H1 (cell line): ENCODE results near the gene ZNF550. TPM values are rescaled to one million over a fixed set of nuclear protein-coding genes. Genes with fewer than 3 reads are reported as not detected.

Experiments
- CTCF ChIA-PET: fragments of 300-600 bp; sonication (Branson Sonifier 250); formaldehyde crosslinking; loops from one replicate; lab custom pipeline; 2021; ENCODE audit not compliant: partially characterized antibody; lab: Charles Lee
- POLR2A ChIA-PET: fragments of 300-600 bp; sonication (Branson Sonifier 250); formaldehyde crosslinking; loops from one replicate; lab custom pipeline; 2021; ENCODE audit warnings: inconsistent platforms; ENCODE audit not compliant: partially characterized antibody; lab: Charles Lee
- DNase-seq, 2 experiments: peaks; one replicate each; pipeline versions ENCODE4 v3.0.0 to v3.0.0-alpha.2; 2010 to 2022; ENCODE audit warnings: low spot score in 2 of 2, low read depth in 1 of 2, mixed read lengths in 1 of 2
- FAIRE-seq: peaks from 2 replicates; lab custom pipeline; 2011; peaks lifted over from hg19 to GRCh38; lab: Jason Lieb, UNC
- H2AFZ ChIP-seq: 2 replicates; pipeline ENCODE4 v1.8.1; 2012; ENCODE audit warnings: low read length, inconsistent platforms
- H2AK5ac ChIP-seq: 2 replicates; pipeline ENCODE4 v1.6.1; 2013; ENCODE audit warnings: low read depth, low read length
- H2BK120ac ChIP-seq: replicated peaks from 2 replicates; pipeline ENCODE3; 2013; ENCODE audit warnings: low read depth, low read length, inconsistent platforms
- H2BK12ac ChIP-seq: 2 replicates; pipeline ENCODE4 v1.6.1; 2013; ENCODE audit warnings: low read depth, low read length
- H2BK15ac ChIP-seq: 2 replicates; pipeline ENCODE4 v1.6.1; 2013; ENCODE audit warnings: low read length
- H2BK20ac ChIP-seq: 2 replicates; pipeline ENCODE4 v1.6.1; 2013; ENCODE audit warnings: low read length
- H2BK5ac ChIP-seq: 2 replicates; pipeline ENCODE4 v1.6.1; 2013; ENCODE audit warnings: low read depth, low read length
- H3K14ac ChIP-seq: 2 replicates; pipeline ENCODE4 v1.6.1; 2013; ENCODE audit warnings: inconsistent platforms; ENCODE audit not compliant: insufficient read length
- H3K18ac ChIP-seq: 2 replicates; pipeline ENCODE4 v1.6.1; 2013; ENCODE audit warnings: low read length; ENCODE audit errors: extremely low read depth
- H3K23ac ChIP-seq: 2 replicates; pipeline ENCODE4 v1.6.1; 2013; ENCODE audit warnings: inconsistent platforms; ENCODE audit not compliant: insufficient read length
- H3K23me2 ChIP-seq: 2 replicates; pipeline ENCODE4 v1.6.1; 2013; ENCODE audit warnings: low read depth, low read length
- H3K27ac ChIP-seq: 2 replicates; pipeline ENCODE4 v1.6.1; 2011; ENCODE audit warnings: low read depth, low read length, inconsistent platforms
- H3K27me3 ChIP-seq, 4 experiments: replicated peaks in 1 of 4; 1 replicate in 1 of 4; 2 replicates in 3 of 4; pipeline versions ENCODE4 v1.6.1 to v1.8.1; 2011 to 2013; ENCODE audit warnings: low read length in 3 of 4, mild to moderate bottlenecking in 3 of 4, inconsistent platforms in 2 of 4, mixed read lengths in 2 of 4, moderate library complexity in 1 of 4; ENCODE audit not compliant: control insufficient read depth in 3 of 4, insufficient read depth in 3 of 4; ENCODE audit errors: extremely low read depth in 1 of 4
- H3K36me3 ChIP-seq, 4 experiments: 2 replicates each; pipeline versions ENCODE4 v1.6.1 to v1.8.1; 2011 to 2013; ENCODE audit warnings: mild to moderate bottlenecking in 4 of 4, low read length in 3 of 4, moderate library complexity in 2 of 4, control low read depth in 1 of 4, inconsistent platforms in 1 of 4; ENCODE audit not compliant: insufficient read depth in 4 of 4, control insufficient read depth in 2 of 4
- H3K4ac ChIP-seq: replicated peaks from 2 replicates; pipeline ENCODE3; 2013; ENCODE audit warnings: low read length, low read depth, mixed read lengths, inconsistent platforms; ENCODE audit not compliant: insufficient read length
- H3K4me1 ChIP-seq, 4 experiments: replicated peaks in 1 of 4; 1 replicate in 1 of 4; 2 replicates in 3 of 4; pipeline versions ENCODE4 v1.6.1 to v1.8.1; 2011 to 2013; ENCODE audit warnings: low read length in 3 of 4, inconsistent platforms in 2 of 4, mixed read lengths in 1 of 4; ENCODE audit not compliant: insufficient read depth in 4 of 4, control insufficient read depth in 3 of 4
- H3K4me2 ChIP-seq, 2 experiments: 2 replicates each; pipeline versions ENCODE4 v1.6.1 to v1.8.1; 2011 to 2013; ENCODE audit warnings: low read depth in 2 of 2, low read length in 2 of 2, control low read depth in 1 of 2, inconsistent platforms in 1 of 2, mild to moderate bottlenecking in 1 of 2; ENCODE audit not compliant: insufficient read depth in 1 of 2
- H3K4me3 ChIP-seq, 4 experiments: fragments of 200-600, 300-600 bp in 1 of 4; sonication (generic), shearing (Covaris generic), sonication (Bioruptor Twin) in 1 of 4; 2 replicates each; pipeline versions ENCODE4 v1.5.1 to v1.8.1; 2011 to 2016; ENCODE audit warnings: low read length in 4 of 4, low read depth in 3 of 4, control low read depth in 2 of 4, inconsistent platforms in 2 of 4, mild to moderate bottlenecking in 2 of 4, mixed read lengths in 1 of 4, moderate library complexity in 1 of 4; ENCODE audit not compliant: insufficient read depth in 2 of 4; ENCODE audit errors: extremely low read depth in 1 of 4
- H3K56ac ChIP-seq: replicated peaks from 2 replicates; pipeline ENCODE3; 2013; ENCODE audit warnings: low read depth, mild to moderate bottlenecking, mixed read lengths, low read length, inconsistent platforms; ENCODE audit not compliant: insufficient read length
- H3K79me1 ChIP-seq: 2 replicates; pipeline ENCODE4 v1.6.1; 2013; ENCODE audit warnings: low read depth, low read length, control low read depth
- H3K79me2 ChIP-seq, 2 experiments: 2 replicates each; pipeline versions ENCODE4 v1.6.1 to v1.8.1; 2012 to 2013; ENCODE audit warnings: low read length in 2 of 2, mild to moderate bottlenecking in 2 of 2, inconsistent platforms in 1 of 2; ENCODE audit not compliant: insufficient read depth in 2 of 2, control insufficient read depth in 1 of 2
- H3K9ac ChIP-seq, 4 experiments: replicated peaks in 1 of 4; 1 replicate in 1 of 4; 2 replicates in 3 of 4; pipeline versions ENCODE4 v1.6.1 to v1.8.1; 2011 to 2013; ENCODE audit warnings: low read depth in 3 of 4, low read length in 3 of 4, control low read depth in 2 of 4, mild to moderate bottlenecking in 2 of 4, moderate library complexity in 2 of 4, inconsistent platforms in 1 of 4; ENCODE audit errors: extremely low read depth in 1 of 4
- H3K9me3 ChIP-seq, 2 experiments: 2 replicates each; pipeline versions ENCODE4 v1.6.1 to v1.8.1; 2012 to 2013; ENCODE audit warnings: mild to moderate bottlenecking in 2 of 2, moderate library complexity in 2 of 2, control low read depth in 1 of 2, inconsistent platforms in 1 of 2, low read depth in 1 of 2, low read length in 1 of 2, mixed read lengths in 1 of 2; ENCODE audit not compliant: insufficient read depth in 2 of 2
- H4K20me1 ChIP-seq, 2 experiments: replicated peaks in 1 of 2; 2 replicates each; pipeline versions ENCODE3 to v1.8.1; 2011 to 2013; ENCODE audit warnings: inconsistent platforms in 2 of 2, low read length in 2 of 2, mild to moderate bottlenecking in 1 of 2; ENCODE audit not compliant: insufficient read depth in 2 of 2, control insufficient read depth in 1 of 2
- H4K5ac ChIP-seq: 2 replicates; pipeline ENCODE4 v1.6.1; 2013; ENCODE audit warnings: low read length, low read depth, mixed read lengths, inconsistent platforms; ENCODE audit not compliant: insufficient read length
- H4K8ac ChIP-seq: 2 replicates; pipeline ENCODE4 v1.8.0; 2013; ENCODE audit warnings: mild to moderate bottlenecking, moderate library complexity, low read length, inconsistent platforms; ENCODE audit not compliant: insufficient read depth; ENCODE audit errors: extremely low read depth
- H4K91ac ChIP-seq: replicated peaks from 2 replicates; pipeline ENCODE3; 2013; ENCODE audit warnings: low read length, mixed read lengths, inconsistent platforms; ENCODE audit not compliant: insufficient read length
- BRCA1 ChIP-seq: IDR thresholded peaks from 2 replicates; pipeline ENCODE4 v1.6.1; 2012; ENCODE audit warnings: low read depth, low read length, improper control_type of control experiment
- RAD21 ChIP-seq, 2 experiments: IDR thresholded peaks in 1 of 2; conservative IDR thresholded peaks in 1 of 2; 2 replicates each; pipeline ENCODE4 v1.6.1; 2011; ENCODE audit warnings: low read depth in 2 of 2, low read length in 2 of 2, improper control_type of control experiment in 1 of 2, inconsistent platforms in 1 of 2, mild to moderate bottlenecking in 1 of 2, moderate library complexity in 1 of 2
- YY1 ChIP-seq: IDR thresholded peaks from 2 replicates; pipeline ENCODE4 v1.6.1; 2011; ENCODE audit warnings: low read depth, mild to moderate bottlenecking, low read length
- WGBS, 2 experiments: shearing (Covaris generic) in 1 of 2; methylation state at CpG; one replicate each; pipeline versions ENCODE4 v1.1.6 to v1.1.7; 2013 to 2015; ENCODE audit warnings: low lambda C conversion rate in 2 of 2, mixed read lengths in 2 of 2, inconsistent platforms in 1 of 2, low coverage in 1 of 2, missing lambda C conversion rate in 1 of 2; ENCODE audit not compliant: insufficient replicate concordance in 2 of 2, insufficient coverage in 1 of 2, insufficient read length in 1 of 2; ENCODE audit errors: extremely low coverage in 1 of 2, missing lambda C conversion rate in 1 of 2; 5-methylcytosine and 5-hydroxymethylcytosine counted together
- polyA plus RNA-seq, 7 experiments: library from polyadenylated mRNA; depleted of rRNA in 3 of 7; stranded (reverse) in 5 of 7; unstranded in 2 of 7; fragments of >200 nt in 5 of 7; fragments of 200-250 nt in 2 of 7; gene quantifications; 1 replicate in 5 of 7; 2 replicates in 1 of 7; 4 replicates in 1 of 7; pipeline versions ENCODE4 v1.2.1 to v1.2.3, GENCODE V29; 2011 to 2013; ENCODE audit warnings: missing spikeins in 2 of 7, mixed read lengths in 2 of 7
- total RNA-seq: library from RNA; stranded (reverse); fragmentation: NEBNext Ultra II Directional; extraction: Animal tissue kit (Norgen Biotek cat#: 25700); gene quantifications from 2 replicates; pipeline ENCODE4 v1.2.1, GENCODE V29; 2021

ZNF550 gene
- total and polyA plus RNA-seq, 2 of the 8 experiments (the other 6 are each of a cell fraction or from before 2014, with no cell fraction given), result 4.5 to 10.7 TPM

GRCh38 chr19:57566396-57567265 lies 7.0 kb upstream of the ZNF550 start:
- no peak overlapping the region for H3K18ac ChIP-seq
- H3K79me1 ChIP-seq, result no peaks in the 10 kb centered on the region
- H3K9me3 ChIP-seq, result peaks cover 69 to 90% of the 10 kb centered on the region in 2 experiments
- H2BK20ac ChIP-seq, result no peak overlapping the region
- FAIRE-seq, result no peak
- no peak overlapping the region for H2BK5ac ChIP-seq
- no peak overlapping the region for H2BK15ac ChIP-seq
- CTCF ChIA-PET, result no interaction called here
- no peak overlapping the region for H2BK120ac ChIP-seq
- no peak overlapping the region for H3K4ac ChIP-seq
- H3K56ac ChIP-seq, result no peak overlapping the region
- peaks cover 0 to 13% (median 6%) of the 10 kb centered on the region in 4 experiments; a peak in 6 of 8 replicates for H3K36me3 ChIP-seq
- H3K14ac ChIP-seq, result no peak overlapping the region
- H4K8ac ChIP-seq, result no peak overlapping the region
- no peak overlapping the region for H2BK12ac ChIP-seq
- 63% methylated on average over 6 of the region's 7 CpGs; no CpG with 5 or more reads in 1 of the 2 experiments for WGBS, 2 experiments
- no peak overlapping the region for H3K4me3 ChIP-seq
- no peak overlapping the region for H2AK5ac ChIP-seq
- no peak overlapping the region for H3K27ac ChIP-seq
- POLR2A ChIA-PET, result interaction anchor here (0.8 kb wide), 1 partner anchor 11 kb away, joined by 3 read pairs; no protein-coding TSS in a partner anchor
- H3K23me2 ChIP-seq, result no peaks in the 10 kb centered on the region
- no peak overlapping the region for H3K23ac ChIP-seq
- no peak overlapping the region for H3K4me2 ChIP-seq
- no peak overlapping the region for H4K5ac ChIP-seq
- no peaks in the 10 kb centered on the region for H3K4me1 ChIP-seq
- no peaks in the 10 kb centered on the region for H3K79me2 ChIP-seq
- TF ChIP-seq RAD21 (IDR thresholded peaks at IDR 0.05 in 1 of 2, conservative IDR thresholded peaks at IDR 0.05 in 1 of 2; ENCODE audit: low read depth in 2 of 2, low read length in 2 of 2) (peak; percentile 36 to 37; a peak in 2 of 4 replicates), BRCA1 (no peak), YY1 (0 out of 2 replicates have a peak, but pooled peaks have one; percentile 12)
- DNase-seq, result no peak
- H3K9ac ChIP-seq, result no peak overlapping the region
- H4K91ac ChIP-seq, result no peak overlapping the region
- no peak overlapping the region for H2AFZ ChIP-seq
- H3K27me3 ChIP-seq, result no peaks in the 10 kb centered on the region
- H4K20me1 ChIP-seq, result no peaks in the 10 kb centered on the region
